Activated CD4-positive, alpha-beta T cell treated with anti-CD3 and anti-CD28 coated beads, Interleukin-2, amount 50 U/mL, for 24 hours (primary cell): Measurements from ENCODE around the gene TMEM51.

Experiments
- DNase-seq, 2 donors: peaks; one replicate each; pipeline ENCODE4 v3.0.0-alpha.2; 2020; ENCODE audit warnings: low read depth in 1 of 2, low spot score in 1 of 2

The TMEM51 gene

GRCh38 chr1:15176898-15177665 is 23.5 kb downstream of the TMEM51 start:
- no peak for DNase-seq

DNA sequence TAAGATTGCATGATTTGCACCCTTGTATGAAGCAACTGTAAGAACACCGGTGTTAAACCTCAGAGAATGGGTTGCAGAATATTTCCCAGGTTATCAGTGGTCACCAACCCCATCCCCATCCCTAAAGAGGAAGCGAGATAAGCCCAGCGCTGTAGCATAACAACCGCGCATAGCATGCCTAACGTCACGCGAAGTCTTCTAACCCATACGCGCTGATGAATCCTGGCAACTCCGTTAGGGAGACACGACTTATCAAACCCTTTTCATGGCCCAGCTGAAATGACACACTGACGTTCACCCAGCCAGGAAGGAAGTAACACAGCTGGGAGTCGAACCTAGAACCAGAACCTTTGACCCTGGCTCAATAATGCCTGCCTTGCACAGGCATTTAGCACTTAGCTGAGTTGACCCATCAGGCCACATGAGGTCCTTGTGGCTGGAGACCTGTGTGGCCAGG is 24.2 kb downstream of the TMEM51 start:
- DNase-seq: no peak

- no peak for DNase-seq
Observed at GRCh38 chr1:15178571-15179484, 25.3 kb downstream of the TMEM51 start.

DNA sequence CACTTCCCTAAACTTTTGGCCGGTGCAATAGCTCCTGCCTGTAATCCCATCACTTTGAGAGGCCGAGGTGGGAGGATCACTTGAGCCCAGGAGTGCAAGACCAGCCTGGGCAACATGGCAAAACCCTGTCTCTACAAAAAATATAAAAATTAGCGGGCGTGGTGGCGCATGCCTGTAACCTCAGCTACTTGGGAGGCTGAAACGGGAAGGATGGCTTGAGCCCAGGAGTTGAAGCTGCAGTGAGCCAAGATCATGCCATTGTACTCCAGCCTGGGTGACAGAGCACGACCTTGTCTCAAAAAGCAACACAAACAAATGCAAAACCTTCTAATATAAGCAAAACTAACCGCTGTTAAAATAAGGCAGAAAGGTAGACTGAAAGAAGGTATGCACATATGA is 25.9 kb downstream of the TMEM51 start:
- no peak for DNase-seq

DNA sequence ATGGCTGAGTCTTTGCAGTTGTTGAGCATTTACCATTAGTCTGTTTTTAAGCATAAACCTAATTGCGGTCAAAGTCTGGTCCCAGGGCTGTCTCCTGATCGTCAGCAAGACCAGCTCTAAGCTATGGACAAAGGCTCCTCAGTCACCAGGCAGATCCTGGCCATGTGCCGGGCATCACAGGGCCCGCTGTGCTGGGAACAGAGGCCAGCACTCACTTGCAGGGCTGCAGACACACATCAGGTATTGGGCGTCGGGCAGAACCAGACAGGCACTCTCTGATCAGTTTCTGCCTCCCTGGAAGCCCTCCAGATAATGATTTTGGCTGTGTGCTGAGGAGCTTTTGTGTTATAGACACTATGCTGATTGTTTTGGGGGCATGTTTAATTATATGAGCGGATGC is 26.6 kb downstream of the TMEM51 start:
- DNase-seq: no peak

- DNase-seq: no peak
Observed at GRCh38 chr1:15180945-15181523, 27.5 kb downstream of the TMEM51 start.

GRCh38 chr1:15181564-15181963 is 28.0 kb downstream of the TMEM51 start:
- no peak for DNase-seq

GRCh38 chr1:15184436-15185241 is 31.1 kb downstream of the TMEM51 start:
- no peak for DNase-seq

DNA sequence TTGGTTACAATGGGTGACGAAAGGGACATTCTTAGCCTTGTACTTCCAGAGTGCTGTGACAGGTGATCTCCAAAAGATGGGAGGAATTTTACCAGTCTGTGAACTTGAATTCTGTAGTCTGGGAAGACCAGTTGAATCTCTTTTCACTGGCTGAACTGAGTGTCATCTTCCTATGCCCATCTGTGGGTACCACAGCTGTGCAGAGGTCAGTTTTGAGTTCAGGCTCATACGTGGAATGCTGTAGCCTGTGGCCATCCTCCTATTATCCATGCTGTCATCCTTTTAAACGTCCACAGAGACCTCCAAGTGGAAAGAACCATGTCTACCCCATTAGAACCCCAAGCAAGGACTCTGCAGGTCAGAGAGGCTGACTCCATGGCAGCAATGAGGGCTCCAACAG is 32.1 kb downstream of the TMEM51 start:
- no peak for DNase-seq

DNA sequence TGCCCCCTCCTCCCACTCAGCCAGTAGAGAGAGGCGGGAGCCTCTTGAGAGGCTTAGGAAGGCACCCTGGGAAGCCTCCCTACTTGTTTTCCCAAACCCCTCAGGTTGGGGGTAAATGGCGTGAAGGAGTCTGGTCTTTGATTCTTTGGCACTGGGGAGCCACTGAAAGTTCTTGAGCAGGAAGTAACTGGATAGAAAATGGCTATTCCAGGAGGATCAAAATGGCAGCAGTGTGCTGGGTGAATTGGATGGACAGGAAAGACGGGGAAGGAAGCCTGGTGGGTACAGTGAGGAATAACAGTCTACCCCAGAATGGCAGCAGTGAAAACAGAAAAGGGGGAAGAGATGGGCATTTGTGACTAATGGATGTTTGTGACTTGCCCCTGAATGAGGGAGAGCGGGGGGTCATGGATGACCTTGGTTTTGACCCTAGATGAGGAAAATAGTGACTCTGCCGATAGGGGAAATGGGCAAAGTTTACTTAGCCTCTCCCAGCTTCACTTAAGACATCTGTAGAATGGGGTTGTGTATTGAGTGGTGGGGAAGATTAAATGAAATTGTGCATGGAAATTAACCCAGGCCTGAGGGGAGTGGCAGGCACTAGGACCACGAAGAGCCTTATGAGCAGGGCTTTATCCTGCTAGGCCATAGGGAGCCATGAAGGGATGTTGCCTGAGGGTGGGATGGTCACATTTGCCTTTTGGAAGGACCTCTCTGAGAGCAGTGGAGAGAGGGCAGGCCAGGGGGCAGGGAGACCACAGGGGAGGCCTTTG is 32.7 kb downstream of the TMEM51 start:
- no peak for DNase-seq

- DNase-seq: no peak
Observed at GRCh38 chr1:15186846-15187151, 33.3 kb downstream of the TMEM51 start.

DNA sequence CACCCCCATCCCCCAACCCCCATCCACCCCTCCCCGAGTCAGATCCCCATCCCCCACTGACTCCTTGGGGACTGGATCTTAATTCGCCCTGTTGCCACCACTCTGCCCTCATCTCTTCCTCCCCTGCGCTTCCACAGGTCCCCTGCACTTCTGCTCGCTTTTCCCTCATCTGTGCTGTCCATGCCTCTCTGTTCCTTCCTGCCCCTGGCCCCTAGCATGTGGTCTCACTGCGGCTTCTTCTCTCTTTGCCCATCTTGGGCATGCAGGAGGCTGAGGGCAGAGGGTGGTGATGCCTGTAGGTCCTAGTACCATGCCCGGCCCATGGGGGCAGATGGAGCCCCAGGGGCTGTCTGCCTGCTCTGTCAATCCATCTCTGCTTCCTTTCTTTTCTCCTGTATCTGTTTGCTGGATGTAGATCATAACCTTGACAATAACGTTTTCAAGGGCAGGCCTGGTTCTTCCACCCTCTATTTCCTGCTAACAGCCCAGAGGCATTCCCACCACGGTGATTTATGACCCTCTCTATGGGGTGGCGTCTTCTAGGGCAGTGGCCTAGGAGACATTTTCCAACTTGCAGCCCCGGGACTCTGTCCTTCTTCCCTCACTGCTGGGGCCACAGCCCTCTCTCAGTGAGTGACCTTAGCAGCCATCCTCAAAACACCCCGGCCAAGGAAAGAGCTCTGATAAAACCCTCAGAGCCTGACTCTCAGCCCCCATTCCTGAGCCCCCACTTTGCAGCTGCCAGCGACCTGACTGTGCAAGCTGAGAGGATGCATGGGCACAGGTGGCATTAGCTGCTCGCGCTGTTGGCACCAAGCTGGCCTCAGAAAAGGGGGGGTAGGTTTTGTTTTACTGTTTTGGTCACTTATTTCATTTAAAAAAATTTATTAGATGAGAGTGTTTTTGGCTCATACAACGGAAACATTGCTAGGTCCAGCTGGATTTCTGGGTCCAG is 33.9 kb downstream of the TMEM51 start:
- no peak for DNase-seq

GRCh38 chr1:15188130-15188524 is 34.6 kb downstream of the TMEM51 start:
- DNase-seq: no peak

DNA sequence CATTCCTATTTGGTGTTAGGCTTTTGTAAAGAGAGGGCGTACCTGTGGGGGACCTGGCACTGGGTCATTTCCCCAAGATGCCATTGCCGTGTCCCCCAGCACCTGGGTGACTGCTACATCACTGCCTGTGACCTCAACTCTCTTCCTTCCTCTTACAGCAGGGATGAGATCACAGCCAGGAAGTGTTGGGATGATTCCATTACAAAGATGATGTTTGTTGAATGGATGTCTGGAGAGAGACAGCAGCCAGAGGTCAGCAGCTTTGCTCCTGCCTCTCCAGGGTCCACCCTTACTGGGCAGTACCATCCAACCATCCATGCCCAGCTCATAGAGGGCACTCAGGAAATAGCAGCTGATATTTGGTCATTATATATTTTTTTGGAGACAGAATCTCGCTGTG is 35.1 kb downstream of the TMEM51 start:
- DNase-seq: no peak

GRCh38 chr1:15189692-15190370 is 36.3 kb downstream of the TMEM51 start:
- DNase-seq: no peak

GRCh38 chr1:15191267-15191666 is 37.7 kb downstream of the TMEM51 start:
- DNase-seq: no peak

DNA sequence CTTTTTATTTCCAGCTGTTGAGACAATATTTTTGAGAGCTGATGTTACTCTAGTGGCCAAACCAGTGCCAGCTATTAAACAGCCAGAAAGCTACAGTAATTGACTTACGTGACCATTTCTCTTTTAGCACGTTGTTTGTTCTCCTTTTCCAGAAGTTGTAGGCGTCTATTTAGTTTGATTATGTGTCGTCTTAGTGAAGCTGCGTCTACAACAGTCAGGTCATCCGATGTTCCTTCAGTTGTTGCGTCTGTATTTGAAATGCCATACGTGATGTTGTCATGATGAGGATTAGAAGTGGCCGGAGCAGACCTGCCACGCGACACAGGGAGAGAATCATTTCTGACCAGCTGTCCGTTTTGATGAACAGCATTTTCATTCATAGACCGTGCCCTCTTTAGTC is 38.2 kb downstream of the TMEM51 start:
- no peak for DNase-seq

GRCh38 chr1:15192916-15193550 is 39.5 kb downstream of the TMEM51 start:
- DNase-seq: no peak
